Mesenchymal stem cell (in vitro differentiated cells and primary cell): ENCODE measurements around the gene GOLGA8J.

ENCODE experiments used
- DNase-seq: peaks from one replicate; pipeline ENCODE4 v3.0.0-alpha.2; 2013
- H2AFZ ChIP-seq: one replicate; pipeline ENCODE4 v1.6.1; 2013; ENCODE audit warnings: low read depth, mild to moderate bottlenecking, control low read depth, inconsistent platforms, low read length, moderate library complexity
- H2AK5ac ChIP-seq: 2 replicates; pipeline ENCODE4 v1.6.1; 2013; ENCODE audit warnings: low read length, moderate library complexity, mild to moderate bottlenecking, inconsistent platforms; ENCODE audit not compliant: severe bottlenecking
- H2BK120ac ChIP-seq: one replicate; pipeline ENCODE4 v1.6.1; 2013; ENCODE audit warnings: low read depth, mild to moderate bottlenecking, inconsistent platforms, low read length, moderate library complexity
- H2BK12ac ChIP-seq, 2 experiments: one replicate each; pipeline ENCODE4 v1.6.1; 2013; ENCODE audit warnings: inconsistent platforms in 2 of 2, low read length in 2 of 2, mild to moderate bottlenecking in 2 of 2, moderate library complexity in 2 of 2, control low read depth in 1 of 2
- H2BK15ac ChIP-seq: one replicate; pipeline ENCODE4 v1.6.1; 2013; ENCODE audit warnings: mild to moderate bottlenecking, low read depth, inconsistent platforms; ENCODE audit not compliant: poor library complexity, severe bottlenecking
- H2BK5ac ChIP-seq: 2 replicates; pipeline ENCODE4 v1.6.1; 2013; ENCODE audit warnings: low read depth, mild to moderate bottlenecking, low read length, control low read depth, inconsistent platforms; ENCODE audit not compliant: poor library complexity, severe bottlenecking
- H3K14ac ChIP-seq, 2 experiments: one replicate each; pipeline ENCODE4 v1.6.1; 2013; ENCODE audit warnings: inconsistent platforms in 2 of 2, low read length in 2 of 2, control low read depth in 1 of 2, mild to moderate bottlenecking in 1 of 2, moderate library complexity in 1 of 2
- H3K18ac ChIP-seq, 2 experiments: one replicate each; pipeline ENCODE4 v1.6.1; 2013; ENCODE audit warnings: inconsistent platforms in 2 of 2, low read length in 2 of 2, control low read depth in 1 of 2, low read depth in 1 of 2, mild to moderate bottlenecking in 1 of 2
- H3K23ac ChIP-seq, 2 experiments: one replicate each; pipeline ENCODE4 v1.6.1; 2013; ENCODE audit warnings: inconsistent platforms in 2 of 2, low read length in 2 of 2, mild to moderate bottlenecking in 2 of 2, moderate library complexity in 2 of 2, control low read depth in 1 of 2
- H3K27ac ChIP-seq: 2 replicates; pipeline ENCODE4 v1.5.1; 2013; ENCODE audit warnings: mild to moderate bottlenecking, moderate library complexity, low read length, control low read depth, inconsistent platforms; ENCODE audit not compliant: poor library complexity, severe bottlenecking
- H3K27me3 ChIP-seq, 2 experiments: 2 replicates each; pipeline versions ENCODE4 v1.6.1 to v1.7.0; 2013; ENCODE audit warnings: low read length in 2 of 2, mild to moderate bottlenecking in 2 of 2, moderate library complexity in 2 of 2, control low read depth in 1 of 2, inconsistent platforms in 1 of 2; ENCODE audit not compliant: control insufficient read depth in 1 of 2, insufficient read depth in 1 of 2
- H3K36me3 ChIP-seq, 2 experiments: 2 replicates each; pipeline versions ENCODE4 v1.6.1 to v1.7.0; 2013; ENCODE audit warnings: low read length in 2 of 2, control low read depth in 1 of 2, inconsistent platforms in 1 of 2, low read depth in 1 of 2, mild to moderate bottlenecking in 1 of 2; ENCODE audit not compliant: insufficient read depth in 2 of 2, control insufficient read depth in 1 of 2
- H3K4ac ChIP-seq, 2 experiments: one replicate each; pipeline ENCODE4 v1.6.1; 2013; ENCODE audit warnings: inconsistent platforms in 2 of 2, low read length in 2 of 2, mild to moderate bottlenecking in 2 of 2, moderate library complexity in 2 of 2, control low read depth in 1 of 2, low read depth in 1 of 2
- H3K4me1 ChIP-seq: 2 replicates; pipeline ENCODE4 v1.6.1; 2013; ENCODE audit warnings: low read depth, low read length, control low read depth; ENCODE audit not compliant: control insufficient read depth, insufficient read depth
- H3K4me2 ChIP-seq: 2 replicates; pipeline ENCODE4 v1.6.1; 2013; ENCODE audit warnings: low read length, mild to moderate bottlenecking, inconsistent platforms; ENCODE audit not compliant: poor library complexity, severe bottlenecking
- H3K4me3 ChIP-seq, 2 experiments: 2 replicates each; pipeline versions ENCODE4 v1.5.1 to v1.7.0; 2013; ENCODE audit warnings: low read length in 2 of 2, mild to moderate bottlenecking in 2 of 2, control low read depth in 1 of 2, low read depth in 1 of 2; ENCODE audit not compliant: insufficient read depth in 1 of 2
- H3K79me1 ChIP-seq: replicated peaks from 2 replicates; pipeline ENCODE4 v1.6.1; 2013; ENCODE audit warnings: mild to moderate bottlenecking, control low read depth, low read length, inconsistent platforms; ENCODE audit not compliant: poor library complexity, severe bottlenecking
- H3K9ac ChIP-seq: 2 replicates; pipeline ENCODE4 v1.7.0; 2013; ENCODE audit warnings: mild to moderate bottlenecking, low read length, moderate library complexity
- H3K9me3 ChIP-seq: 2 replicates; pipeline ENCODE4 v1.7.0; 2013; ENCODE audit warnings: mild to moderate bottlenecking, low read length; ENCODE audit not compliant: control insufficient read depth
- H4K8ac ChIP-seq: one replicate; pipeline ENCODE4 v1.6.1; 2013; ENCODE audit warnings: inconsistent platforms, mild to moderate bottlenecking, low read length, moderate library complexity
- H4K91ac ChIP-seq: one replicate; pipeline ENCODE4 v1.6.1; 2013; ENCODE audit warnings: mild to moderate bottlenecking, low read length, inconsistent platforms
- WGBS: methylation state at CpG from one replicate; pipeline ENCODE4 v1.1.7; 2013; ENCODE audit warnings: mixed read lengths; 5-methylcytosine and 5-hydroxymethylcytosine counted together

The GOLGA8J gene

DNA sequence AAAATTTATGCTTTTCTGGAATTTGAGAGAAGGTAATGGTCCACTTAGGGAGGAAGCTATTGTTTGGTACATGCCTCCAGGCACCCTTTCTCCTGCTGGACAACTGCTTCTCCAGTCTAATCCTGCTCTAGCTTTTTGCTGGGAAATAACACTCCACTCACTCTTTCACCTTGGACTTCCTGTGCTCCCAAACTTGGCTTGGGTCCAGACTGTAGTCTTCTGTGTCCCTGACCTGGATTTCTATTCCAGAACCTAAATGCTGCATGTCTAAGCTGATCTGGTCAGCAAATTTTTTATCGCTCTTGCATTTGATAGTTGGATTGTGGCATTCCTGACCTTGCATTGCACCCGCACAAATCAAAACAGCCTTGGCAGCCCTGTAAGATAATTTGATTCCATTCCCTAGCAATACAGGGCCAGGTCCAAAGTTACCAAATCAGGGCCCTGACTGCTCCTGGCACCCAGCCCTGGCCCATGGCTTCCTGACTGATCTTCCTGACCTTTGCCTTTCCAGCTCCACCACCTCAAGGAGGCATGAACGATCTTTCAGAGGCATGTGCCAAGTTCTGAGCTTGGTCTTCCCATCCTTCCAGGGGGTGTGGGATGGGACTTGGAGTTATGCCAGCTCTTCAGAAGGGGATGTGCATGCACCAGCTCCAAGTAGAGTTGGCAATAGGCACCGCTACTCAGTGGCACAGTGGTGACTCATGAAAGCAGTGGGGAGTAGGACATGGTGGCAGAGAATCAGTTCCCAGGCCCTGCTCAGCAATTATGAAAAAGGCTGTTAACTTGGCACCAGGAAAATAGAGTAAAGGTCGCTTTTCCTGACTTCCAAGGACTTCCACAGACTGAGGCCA lies 43.9 kb upstream of the GOLGA8J start:
- Histone ChIP-seq H4K91ac (no peak overlapping the region), H4K8ac (no peak overlapping the region), H3K36me3 (no peaks in the 10 kb centered on the region), H3K4me2 (no peak overlapping the region), H3K27ac (no peak overlapping the region), H3K4me3 (no peak overlapping the region), H2AK5ac (no peak overlapping the region), H3K9ac (no peak overlapping the region), H2BK12ac (no peak overlapping the region), H3K14ac (no peak overlapping the region), H2BK15ac (no peak overlapping the region), H3K79me1 (no peaks in the 10 kb centered on the region), H3K27me3 (peaks cover 0 to 21% of the 10 kb centered on the region in 2 experiments), H2BK5ac (no peak overlapping the region), H3K4me1 (peaks cover 3% of the 10 kb centered on the region), H3K4ac (no peak overlapping the region), H2AFZ (no peak overlapping the region), H2BK120ac (no peak overlapping the region), H3K23ac (no peak overlapping the region), H3K18ac (no peak overlapping the region), H3K9me3 (peaks cover 5% of the 10 kb centered on the region)
- WGBS = 82% methylated on average over 5 of the region's 5 CpGs
- no peak for DNase-seq

DNA sequence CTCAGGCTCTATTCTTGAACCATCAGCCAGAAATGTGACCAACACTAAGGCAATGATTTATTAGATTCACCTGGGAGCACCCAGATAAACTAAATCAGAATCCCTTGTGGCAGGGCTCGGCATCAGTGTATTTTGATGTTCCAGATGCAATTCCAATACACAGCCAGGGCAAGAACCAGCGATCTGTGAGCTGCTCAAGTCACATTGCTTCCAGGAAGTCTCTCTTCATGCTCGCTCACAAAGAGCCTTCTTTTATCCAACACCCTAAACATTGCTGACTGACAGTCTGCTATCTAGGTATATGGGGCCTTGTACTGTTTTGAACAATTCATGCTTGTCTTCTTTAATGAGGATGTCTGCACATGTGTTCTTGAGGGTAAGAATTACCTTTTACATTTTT lies 40.9 kb upstream of the GOLGA8J start:
- Histone ChIP-seq H3K4ac (no peak overlapping the region), H4K91ac (no peak overlapping the region)

DNA sequence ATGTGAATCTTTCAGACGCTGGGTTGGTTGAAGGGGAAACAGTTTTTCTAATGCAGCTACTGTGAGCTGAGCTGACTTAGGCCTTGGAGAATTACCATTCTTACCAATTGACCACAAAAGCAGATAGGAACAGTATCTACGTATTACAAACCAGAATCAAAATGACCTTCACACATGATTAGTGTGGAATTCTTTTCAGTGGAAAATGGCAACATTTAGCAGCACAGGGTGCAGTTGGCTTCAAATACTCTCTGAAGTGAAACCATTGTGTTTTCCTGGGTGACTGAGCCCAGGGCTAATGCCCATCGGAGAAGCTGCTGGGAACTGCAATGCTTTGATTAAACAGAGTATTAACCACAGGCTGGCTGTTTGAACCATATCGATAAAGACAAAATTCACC lies 40.2 kb upstream of the GOLGA8J start:
- no peaks in the 10 kb centered on the region for H3K79me1 ChIP-seq
- no peak overlapping the region for H3K23ac ChIP-seq
- DNase-seq = no peak
- peaks cover 0 to 22% of the 10 kb centered on the region in 2 experiments for H3K27me3 ChIP-seq
- H2BK5ac ChIP-seq = no peak overlapping the region
- H3K4me1 ChIP-seq = peaks cover 8% of the 10 kb centered on the region
- no peak overlapping the region for H2BK120ac ChIP-seq
- H2BK15ac ChIP-seq = no peak overlapping the region
- no peak overlapping the region for H3K4me3 ChIP-seq
- H3K4me2 ChIP-seq = no peak overlapping the region
- no peak overlapping the region for H2AK5ac ChIP-seq
- peaks cover 5% of the 10 kb centered on the region for H3K9me3 ChIP-seq
- no peak overlapping the region for H3K14ac ChIP-seq
- 96% methylated on average over 3 of the region's 4 CpGs for WGBS
- H3K4ac ChIP-seq = no peak overlapping the region
- H3K36me3 ChIP-seq = no peaks in the 10 kb centered on the region
- H3K27ac ChIP-seq = no peak overlapping the region
- no peak overlapping the region for H4K8ac ChIP-seq
- H2BK12ac ChIP-seq = no peak overlapping the region
- no peak overlapping the region for H3K9ac ChIP-seq
- no peak overlapping the region for H3K18ac ChIP-seq
- H4K91ac ChIP-seq = no peak overlapping the region
- no peak overlapping the region for H2AFZ ChIP-seq

More for the DNA sequence above, 40.9 kb upstream of the GOLGA8J start:
- no peak overlapping the region for H3K4me3 ChIP-seq
- no peak overlapping the region for H3K18ac ChIP-seq
- H2BK12ac ChIP-seq = no peak overlapping the region
- no peak overlapping the region for H3K14ac ChIP-seq
- no peak overlapping the region for H3K23ac ChIP-seq
- 94% methylated on average over 2 of the region's 3 CpGs for WGBS
- H4K8ac ChIP-seq = no peak overlapping the region
- H3K9ac ChIP-seq = no peak overlapping the region
- no peak overlapping the region for H2AFZ ChIP-seq
- H3K79me1 ChIP-seq = no peaks in the 10 kb centered on the region
- H2BK15ac ChIP-seq = no peak overlapping the region
- no peak for DNase-seq
- H3K4me2 ChIP-seq = no peak overlapping the region
- H3K36me3 ChIP-seq = no peaks in the 10 kb centered on the region
- H2BK5ac ChIP-seq = no peak overlapping the region
- H3K27me3 ChIP-seq = peaks cover 0 to 21% of the 10 kb centered on the region in 2 experiments
- H3K9me3 ChIP-seq = peaks cover 5% of the 10 kb centered on the region
- H2BK120ac ChIP-seq = no peak overlapping the region
- H3K4me1 ChIP-seq = peaks cover 8% of the 10 kb centered on the region
- no peak overlapping the region for H3K27ac ChIP-seq
- H2AK5ac ChIP-seq = no peak overlapping the region

GRCh38 chr15:30043211-30043655 lies 39.5 kb upstream of the GOLGA8J start:
- Histone ChIP-seq H3K4ac (no peak overlapping the region), H3K79me1 (no peaks in the 10 kb centered on the region), H2AK5ac (no peak overlapping the region), H3K4me1 (peaks cover 8% of the 10 kb centered on the region), H3K36me3 (no peaks in the 10 kb centered on the region), H2BK5ac (no peak overlapping the region), H3K4me3 (no peak overlapping the region), H3K18ac (no peak overlapping the region), H3K9ac (no peak overlapping the region), H4K8ac (no peak overlapping the region), H2BK120ac (no peak overlapping the region), H3K9me3 (peaks cover under 1% of the 10 kb centered on the region), H3K4me2 (no peak overlapping the region), H3K27me3 (peaks cover 0 to 22% of the 10 kb centered on the region in 2 experiments), H3K14ac (no peak overlapping the region), H4K91ac (no peak overlapping the region), H3K27ac (no peak overlapping the region), H3K23ac (no peak overlapping the region), H2AFZ (no peak overlapping the region), H2BK15ac (no peak overlapping the region), H2BK12ac (no peak overlapping the region)
- no CpG with 5 or more reads among the region's 2 CpGs for WGBS
- peak; percentile 7 for DNase-seq
